ENCODE data around the gene THYN1.

- TF ChIP-seq FOS (IDR thresholded peaks at IDR 0.05; ENCODE audit: borderline replicate concordance, insufficient read depth, low read length) (no peak), CTCF (IDR thresholded peaks at IDR 0.05; ENCODE audit: extremely low read depth in 1 of 2, insufficient read depth in 1 of 2, low read depth in 1 of 2, low read length in 2 of 2) (no peak), EZH2 (IDR thresholded peaks at IDR 0.05; ENCODE audit: borderline replicate concordance, low read depth, low read length, severe bottlenecking) (no peak), POLR2AphosphoS5 (IDR thresholded peaks at IDR 0.05; ENCODE audit: insufficient read depth, low read depth, low read length) (no peak), POLR2A (IDR thresholded peaks at IDR 0.05; ENCODE audit: low read depth, low read length) (no peak)
These were observed 9.2 kb downstream of the THYN1 start for GRCh38 chr11:134243913-134244312.

Measured in endothelial cell of umbilical vein (primary cell).